Cerebellar cortex (tissue), 1 donor: ENCODE results near the gene MAGI3.
"Not testable (repeated sequence)": the region's sequence is repeated elsewhere in the genome, so short reads cannot be mapped to it uniquely, and the experiment has no call there.

Source experiments
- DNase-seq: peaks from one replicate; pipeline ENCODE4 v3.0.0-alpha.2; 2015; ENCODE audit warnings: low spot score

Gene MAGI3

DNA sequence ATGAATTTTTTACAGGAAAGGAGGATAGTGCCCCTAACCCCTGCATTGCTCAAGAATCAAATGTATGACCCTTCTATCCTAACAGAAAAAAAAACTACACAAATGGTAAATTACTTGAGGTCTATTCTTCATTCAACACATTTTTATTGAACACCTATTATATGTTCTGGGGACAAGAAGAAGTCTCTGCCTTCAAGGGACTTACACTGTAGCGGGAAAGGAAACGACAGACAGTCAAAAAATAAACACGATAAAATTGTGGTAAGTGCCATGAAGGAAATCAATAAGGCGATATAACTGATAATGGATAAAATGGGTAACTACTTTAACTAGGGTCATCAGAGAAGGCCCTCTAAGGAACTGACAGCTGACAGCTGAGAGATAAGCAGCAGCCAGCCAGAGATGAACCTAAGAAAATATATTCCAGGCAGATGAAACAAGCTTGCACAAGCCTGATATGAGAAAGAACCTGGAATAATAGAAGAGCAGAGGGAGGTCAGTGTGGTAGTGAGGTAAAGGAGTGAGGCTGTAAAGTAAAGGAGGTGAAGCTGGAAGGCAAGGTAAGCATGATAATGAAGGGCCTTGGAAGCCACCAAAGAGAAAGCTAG lies 302.6 kb downstream of the MAGI3 start:
- DNase-seq: no peak

DNA sequence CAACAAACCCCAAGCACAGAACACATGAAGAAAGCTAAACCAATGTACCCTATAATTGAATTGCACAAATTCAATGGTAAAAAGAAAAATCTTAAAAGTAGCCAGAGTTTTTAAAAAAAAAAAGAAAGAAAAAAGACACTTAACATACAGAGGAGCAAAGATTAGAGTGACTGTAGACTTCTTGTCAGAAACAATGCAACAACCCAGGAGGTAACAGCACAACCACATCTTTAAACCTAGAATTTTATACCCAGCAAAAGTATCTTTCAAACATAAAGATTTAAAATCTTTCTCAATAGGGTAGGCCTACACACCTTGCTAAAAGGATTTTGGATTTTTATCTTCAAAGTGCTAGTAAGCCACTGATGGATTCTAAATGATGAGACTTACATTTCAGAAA lies 304.6 kb downstream of the MAGI3 start:
- no peak for DNase-seq

GRCh38 chr1:113701429-113701828 lies 311.1 kb downstream of the MAGI3 start:
- DNase-seq: no peak

DNA sequence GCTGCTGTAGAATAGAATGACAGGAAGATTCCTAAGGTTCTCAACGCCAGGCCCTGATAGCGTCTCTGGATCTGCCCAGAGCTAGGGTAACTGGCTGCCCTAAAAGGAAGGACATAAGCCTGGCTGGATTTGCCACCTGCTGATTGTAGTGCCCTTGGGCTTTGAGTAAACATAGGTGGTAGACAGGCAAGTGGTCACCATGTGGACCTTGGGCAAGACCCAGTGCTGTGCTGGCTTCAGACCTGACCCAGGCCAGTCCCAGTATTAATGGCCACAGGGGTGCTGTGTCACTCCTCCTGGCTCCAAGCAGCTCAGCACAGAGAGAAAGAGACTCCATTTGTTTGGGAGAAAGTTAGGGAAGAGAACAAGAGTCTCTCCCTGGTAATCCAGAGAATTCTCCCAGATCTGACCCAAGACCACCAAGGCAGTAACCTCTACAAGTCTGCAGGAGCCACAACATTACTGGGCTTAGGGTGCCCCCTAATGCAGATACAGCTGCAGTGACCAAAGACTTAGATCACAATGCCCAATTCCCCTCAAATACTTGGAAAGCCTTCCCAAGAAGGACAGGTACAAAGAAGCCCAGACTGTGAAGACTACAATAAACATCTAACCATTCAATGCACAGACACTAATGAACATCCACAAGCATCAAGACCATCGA lies 324.4 kb downstream of the MAGI3 start:
- DNase-seq: no peak

DNA sequence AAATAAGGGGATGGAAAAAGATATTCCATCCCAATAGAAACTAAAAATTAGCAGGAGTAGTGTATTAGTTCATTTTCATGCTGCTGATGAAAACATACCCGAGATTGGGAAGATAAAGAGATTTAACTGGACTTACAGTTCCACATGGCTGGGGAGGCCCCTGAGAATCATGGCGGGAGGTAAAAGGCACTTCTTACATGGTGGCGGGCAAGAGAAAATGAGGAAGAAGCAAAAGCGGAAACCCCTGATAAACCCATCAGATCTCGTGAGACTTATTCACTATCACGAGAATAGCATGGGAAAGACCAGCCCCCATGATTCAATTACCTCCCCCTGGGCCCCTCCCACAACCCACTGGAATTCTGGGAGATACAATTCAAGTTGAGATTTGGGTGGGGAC lies 327.2 kb downstream of the MAGI3 start:
- DNase-seq: not testable (repeated sequence)

- not testable (repeated sequence) for DNase-seq
Observed at GRCh38 chr1:113718621-113719020, 328.3 kb downstream of the MAGI3 start.

GRCh38 chr1:113721010-113721409 lies 330.7 kb downstream of the MAGI3 start:
- DNase-seq: no peak

- no peak for DNase-seq
Observed at GRCh38 chr1:113732802-113733201, 342.5 kb downstream of the MAGI3 start.

GRCh38 chr1:113734357-113735055 lies 344.2 kb downstream of the MAGI3 start:
- DNase-seq: no peak
